Activated CD4-positive, CD25-positive, alpha-beta regulatory T cell (primary cell): ENCODE results near the gene NBPF12.
"Not testable (repeated sequence)": the region's sequence is repeated elsewhere in the genome, so short reads cannot be mapped to it uniquely, and the experiment has no call there.

ENCODE experiments used
- DNase-seq, 4 experiments: peaks; one replicate each; lab custom pipeline; 2025; lab: John Stamatoyannopoulos, UW

NBPF12 gene

GRCh38 chr1:146938242-146938902 is at the start of gene NBPF12:
Gene NBPF12, plus strand, starts transcription at chr1:146938324. Its CDS starts 21,820 bp downstream, at chr1:146960144.
- DNase-seq: peak; percentile 46 to 68 (median 56)

DNA sequence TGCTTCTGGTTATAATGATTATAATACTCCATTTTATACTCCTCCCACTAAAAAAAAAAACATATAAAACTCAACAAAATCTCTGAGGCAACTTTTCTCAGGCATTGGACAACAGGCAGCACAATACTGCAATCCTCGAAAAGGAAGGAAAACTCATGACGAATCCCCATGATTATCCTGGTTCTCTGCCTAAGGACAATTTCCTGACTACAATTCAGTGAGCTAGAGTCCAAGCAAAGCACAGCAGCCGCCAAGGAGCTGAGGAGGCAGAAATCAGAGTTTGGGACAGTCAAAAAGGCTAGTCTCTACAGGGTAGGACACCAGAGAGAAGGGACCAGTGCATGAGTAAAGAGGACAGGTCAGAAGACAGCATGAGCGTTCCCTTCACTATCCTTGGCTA is 46.8 kb upstream of the NBPF12 start:
- DNase-seq: not testable (repeated sequence)

DNA sequence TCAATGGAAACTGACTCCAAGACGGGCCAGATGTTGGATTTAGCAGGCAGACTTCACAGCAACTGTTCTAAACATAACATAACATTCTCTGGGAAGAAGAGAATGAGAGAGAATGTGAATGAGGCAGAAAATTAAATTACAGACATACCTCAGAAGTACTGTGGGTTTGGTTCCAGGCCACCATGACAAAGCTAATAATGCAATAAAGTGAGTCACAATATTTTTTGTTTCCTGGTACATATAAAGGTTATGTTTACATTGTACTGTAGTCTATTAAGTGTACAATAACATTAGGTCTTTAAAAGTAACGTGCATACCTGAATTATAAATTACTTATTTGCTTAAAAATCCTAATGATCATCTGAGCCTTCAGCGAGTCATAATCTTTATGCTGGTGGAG is 45.8 kb upstream of the NBPF12 start:
- DNase-seq: not testable (repeated sequence)

DNA sequence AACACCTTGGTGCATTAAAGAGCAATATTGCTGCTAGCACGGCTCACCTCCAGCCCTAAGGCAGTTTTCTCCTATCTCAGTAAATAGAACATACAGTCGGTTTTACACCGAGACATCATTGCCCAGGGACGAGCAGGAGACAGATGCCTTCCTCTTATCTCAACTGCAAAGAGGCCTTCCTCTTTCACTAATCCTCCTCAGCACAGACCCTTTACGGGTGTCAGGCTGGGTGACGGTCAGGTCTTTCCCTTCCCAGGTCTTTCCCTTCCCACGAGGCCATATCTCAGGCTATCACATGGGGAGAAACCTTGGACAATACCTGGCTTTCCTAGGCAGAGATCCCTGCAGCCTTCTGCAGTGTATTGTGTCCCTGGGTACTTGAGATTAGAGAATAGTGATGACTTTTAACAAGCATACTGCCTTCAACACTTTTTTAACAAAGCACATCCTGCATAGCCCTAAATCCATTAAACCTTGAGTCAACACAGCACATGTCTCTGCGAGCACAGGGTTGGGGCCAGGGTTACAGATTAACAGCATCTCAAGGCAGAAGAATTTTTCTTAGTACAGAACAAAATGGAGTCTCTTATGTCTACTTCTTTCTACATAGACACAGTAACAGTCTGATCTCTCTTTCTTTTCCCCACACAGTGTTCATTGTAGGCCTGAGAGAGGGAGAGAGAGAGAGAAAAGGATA is 30.4 kb upstream of the NBPF12 start:
- DNase-seq: not testable (repeated sequence)

DNA sequence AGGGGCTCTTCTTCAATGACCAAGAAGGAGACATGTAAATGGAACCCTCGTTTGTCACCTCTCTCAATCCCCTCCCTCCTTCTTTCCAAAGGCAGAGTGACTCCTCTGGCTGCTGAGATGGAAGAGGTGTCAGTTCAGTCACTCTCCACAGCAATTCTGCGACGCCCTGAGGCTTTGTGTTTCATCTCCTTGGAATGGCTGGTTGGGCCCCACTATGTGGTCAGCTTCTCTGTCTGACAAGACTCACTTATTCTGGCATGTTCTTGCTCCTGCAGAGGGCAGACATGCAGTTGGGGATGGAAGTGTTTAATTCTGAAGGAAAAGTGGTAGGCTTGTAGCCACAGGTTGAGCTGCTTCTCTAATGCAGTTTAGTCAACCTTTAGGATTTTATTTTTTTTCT is 25.1 kb upstream of the NBPF12 start:
- DNase-seq: not testable (repeated sequence)

- DNase-seq: not testable (repeated sequence)
These were observed 17.3 kb upstream of the NBPF12 start for GRCh38 chr1:146920811-146921210.

DNA sequence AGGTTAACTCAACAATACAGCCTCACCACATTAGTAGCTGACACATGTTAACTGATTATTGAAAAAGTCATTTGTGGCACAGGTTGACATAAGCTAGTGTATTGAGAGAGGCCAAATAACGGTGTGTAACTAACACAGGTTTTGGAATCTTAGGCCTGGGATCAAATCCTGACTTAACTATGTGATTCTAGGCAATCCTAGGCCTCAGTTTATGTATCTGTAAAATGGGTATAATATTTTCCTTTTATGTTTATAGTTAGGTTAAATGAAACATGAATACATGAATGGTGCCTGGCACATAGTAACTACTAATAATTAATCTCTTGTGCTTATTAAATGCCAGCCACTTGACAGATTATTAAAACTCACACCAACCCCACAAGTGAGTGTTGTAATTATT is 15.5 kb upstream of the NBPF12 start:
- DNase-seq: not testable (repeated sequence)

DNA sequence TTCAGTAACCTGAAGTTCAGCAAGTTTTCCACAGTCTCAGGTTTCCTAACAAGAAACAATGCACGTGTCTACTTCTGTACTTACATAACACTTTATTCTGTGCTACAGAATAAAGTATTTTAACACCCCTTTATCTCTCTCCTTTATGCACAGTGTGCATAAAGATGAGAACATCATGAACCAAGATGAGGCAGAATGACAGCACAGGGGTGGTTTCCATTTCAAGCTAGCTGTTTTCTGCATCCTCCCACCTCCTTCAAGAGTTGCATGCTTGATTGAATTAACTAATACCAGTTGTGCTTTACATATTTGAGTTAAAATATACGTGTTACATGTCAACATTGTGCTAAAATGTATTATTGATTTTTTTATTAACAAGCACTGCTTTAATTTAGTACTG is 14.0 kb upstream of the NBPF12 start:
- not testable (repeated sequence) for DNase-seq

DNA sequence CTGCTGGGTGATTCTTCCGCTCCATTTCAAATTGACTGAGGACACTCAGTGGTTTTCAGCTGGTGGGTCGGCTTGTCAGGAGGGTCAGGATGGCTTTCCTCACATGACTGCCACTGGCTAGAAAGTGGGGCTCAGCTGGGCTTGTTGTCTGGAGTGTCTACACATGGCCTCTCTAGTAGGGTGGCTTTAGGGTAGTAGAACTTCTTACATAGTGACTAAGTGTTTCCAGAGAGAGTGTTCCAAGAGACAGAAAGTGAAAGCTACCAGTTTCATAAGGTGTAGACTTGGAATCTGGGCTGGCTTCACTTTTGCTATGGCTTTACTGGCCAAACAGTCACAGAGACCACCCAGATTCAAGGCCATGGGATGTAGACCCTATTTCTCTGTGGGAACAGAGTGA is 11.7 kb upstream of the NBPF12 start:
- not testable (repeated sequence) for DNase-seq

DNA sequence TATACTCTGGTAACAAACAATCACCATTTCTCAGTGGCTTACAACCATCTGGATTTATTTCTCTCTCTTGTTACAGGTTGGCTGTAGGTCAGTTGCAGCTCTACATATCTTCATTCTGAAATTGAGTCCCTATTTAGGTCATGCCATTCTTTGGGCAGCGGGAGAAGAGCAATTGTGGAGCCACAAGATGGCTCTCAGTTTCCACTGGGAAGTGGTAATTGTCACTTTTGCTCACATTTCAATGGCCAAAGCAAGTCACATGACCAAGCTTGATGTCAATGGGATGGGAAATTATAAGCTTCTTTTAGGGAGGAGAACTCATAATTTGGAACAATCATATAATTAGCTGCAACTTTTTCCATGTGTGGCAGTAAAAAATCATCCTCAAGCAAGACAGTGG is 7.9 kb upstream of the NBPF12 start:
- not testable (repeated sequence) for DNase-seq

DNA sequence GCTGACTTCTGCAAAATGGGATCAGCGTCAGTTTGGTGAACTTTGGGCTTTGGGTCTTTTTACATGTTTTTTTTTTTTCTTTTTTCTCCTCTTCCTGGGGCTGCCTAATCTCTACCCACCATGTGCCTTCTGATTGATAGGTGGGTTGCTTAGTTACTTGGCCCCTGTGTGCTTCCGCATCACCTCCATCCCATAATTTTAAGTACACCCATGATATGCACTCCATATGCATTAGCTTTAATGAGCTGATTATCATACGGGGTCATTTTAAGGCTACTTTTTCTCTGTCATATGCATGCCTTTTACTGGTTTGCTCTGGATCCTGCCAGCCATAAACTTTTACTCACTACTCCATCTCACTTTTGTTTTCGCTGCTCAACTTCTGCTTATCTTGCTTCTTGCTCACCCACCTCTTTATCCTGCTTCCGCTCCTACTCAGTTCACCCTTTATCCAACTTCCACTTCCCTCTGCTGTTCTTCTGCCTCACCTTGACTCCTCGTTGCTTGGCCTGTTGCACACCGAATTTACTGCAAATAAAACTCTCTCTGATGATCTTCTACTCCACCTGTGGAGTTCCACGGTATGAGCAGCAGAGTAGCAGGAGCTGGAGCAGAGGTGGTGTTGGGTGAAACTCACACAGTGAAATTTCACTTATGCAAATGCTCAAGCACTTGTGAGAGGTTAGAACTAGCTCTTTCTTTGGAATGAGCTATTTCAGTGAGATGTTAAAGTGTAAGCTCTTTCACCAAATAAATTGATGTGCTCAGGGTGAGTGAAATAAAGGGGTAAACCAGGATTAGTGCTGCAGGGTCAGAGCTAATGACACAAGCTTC is 3.5 kb upstream of the NBPF12 start:
- DNase-seq: not testable (repeated sequence)

DNA sequence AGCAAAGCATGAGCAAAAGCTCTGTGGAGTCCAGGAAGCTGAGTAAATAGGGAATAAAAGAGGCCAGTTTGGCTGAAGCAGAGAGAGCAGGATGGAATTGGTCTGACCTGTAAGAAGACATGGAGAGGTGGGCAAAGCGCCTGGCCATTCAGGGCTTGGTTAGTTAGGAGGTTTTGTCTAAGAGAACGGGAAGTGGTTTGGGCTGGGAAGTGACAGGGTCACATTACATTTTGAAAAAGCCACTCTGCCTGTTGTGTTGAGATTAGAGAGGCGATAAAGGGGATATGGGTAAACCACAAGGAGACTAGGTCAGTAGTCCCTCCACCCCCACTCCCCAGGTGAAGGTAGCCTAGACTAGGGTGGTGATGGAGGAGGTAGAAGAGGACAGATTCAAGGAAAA is 662 bp upstream of the NBPF12 start:
- DNase-seq: not testable (repeated sequence)

DNA sequence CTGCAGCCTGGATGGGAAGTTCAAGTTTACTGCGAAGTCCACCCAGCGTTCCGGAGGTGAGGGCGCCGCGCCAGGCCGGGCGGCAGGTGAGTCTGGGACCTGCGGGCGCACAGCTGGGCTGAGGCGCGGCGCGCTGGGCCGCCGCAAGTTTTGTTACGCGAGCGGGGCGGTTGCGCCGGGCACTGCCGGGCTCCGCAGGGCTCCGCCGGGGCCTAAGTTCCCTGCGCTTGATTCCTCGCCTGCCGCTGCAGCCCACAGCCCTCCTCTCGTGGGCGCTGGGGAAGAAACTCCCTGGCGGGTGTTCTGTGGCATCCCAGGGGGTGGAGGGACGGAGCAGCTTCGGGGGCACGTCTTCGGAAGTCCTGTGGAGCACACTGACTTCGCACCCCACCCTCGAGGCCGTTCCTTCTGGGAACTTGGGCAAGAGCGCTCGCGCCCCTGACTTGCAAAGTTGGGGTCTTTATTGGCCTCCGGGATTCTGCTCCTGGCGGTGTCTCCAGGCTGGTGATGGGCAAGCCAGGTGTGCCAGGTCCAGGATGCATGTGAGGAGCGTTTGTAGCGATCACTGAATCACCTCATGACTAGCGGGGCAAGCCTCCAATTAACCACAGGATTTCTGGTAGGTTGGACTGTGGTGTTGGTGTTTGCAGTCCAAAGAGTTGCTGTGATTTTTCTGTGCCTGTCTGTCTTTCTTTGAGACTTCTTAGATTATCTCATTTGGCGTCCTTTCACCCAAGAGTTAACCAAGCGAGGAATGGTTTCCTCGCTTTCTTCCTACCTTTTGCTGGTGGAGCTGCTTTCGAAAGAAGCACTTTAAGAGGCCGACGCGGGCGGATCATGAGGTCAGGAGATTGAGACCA is 1.0 kb downstream of the NBPF12 start:
- peak in 1 of 4 experiments; percentile 6 for DNase-seq

- not testable (repeated sequence) for DNase-seq
These were observed 2.2 kb downstream of the NBPF12 start for GRCh38 chr1:146940293-146940692.

GRCh38 chr1:146943342-146943886 is 5.3 kb downstream of the NBPF12 start:
- DNase-seq: not testable (repeated sequence)

- DNase-seq: not testable (repeated sequence)
These were observed 10.0 kb downstream of the NBPF12 start for GRCh38 chr1:146948127-146948526.

GRCh38 chr1:146964340-146964739 is 26.2 kb downstream of the NBPF12 start:
- DNase-seq: not testable (repeated sequence)

GRCh38 chr1:146966351-146966750 is 28.2 kb downstream of the NBPF12 start:
- not testable (repeated sequence) for DNase-seq

DNA sequence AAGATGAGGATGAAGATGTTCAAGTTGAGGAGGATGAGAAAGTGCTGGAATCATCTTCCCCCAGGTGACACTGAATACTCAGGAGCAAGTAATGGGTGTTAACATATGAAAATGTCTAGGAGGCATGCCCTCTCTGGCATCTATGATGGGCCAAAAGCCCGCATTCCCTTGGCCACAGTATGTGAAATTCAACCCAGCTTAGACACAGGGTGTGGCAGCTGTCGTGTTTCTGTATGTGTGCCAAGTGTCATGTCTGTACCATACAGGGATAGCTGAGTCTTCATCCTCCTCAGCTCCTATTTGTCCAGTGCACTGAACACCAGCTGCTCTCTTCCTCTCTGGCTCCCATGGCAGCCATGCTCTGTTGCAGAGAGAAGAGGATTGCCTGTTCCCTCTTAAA is 32.5 kb downstream of the NBPF12 start:
- DNase-seq: not testable (repeated sequence)

DNA sequence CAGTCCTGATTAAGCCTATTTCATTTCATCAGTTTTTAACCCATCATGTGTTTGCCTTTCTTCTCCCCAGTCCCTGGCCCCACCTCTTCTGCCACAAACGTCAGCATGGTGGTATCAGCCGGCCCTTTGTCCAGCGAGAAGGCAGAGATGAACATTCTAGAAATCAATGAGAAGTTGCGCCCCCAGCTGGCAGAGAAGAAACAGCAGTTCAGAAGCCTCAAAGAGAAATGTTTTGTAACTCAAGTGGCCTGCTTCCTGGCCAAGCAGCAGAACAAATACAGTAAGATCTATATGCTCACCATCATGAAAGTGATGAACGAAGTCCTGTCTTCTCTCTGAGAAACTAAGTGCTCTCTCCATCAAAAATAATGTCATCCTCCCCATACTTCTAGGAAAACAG is 34.6 kb downstream of the NBPF12 start:
- DNase-seq: not testable (repeated sequence)

DNA sequence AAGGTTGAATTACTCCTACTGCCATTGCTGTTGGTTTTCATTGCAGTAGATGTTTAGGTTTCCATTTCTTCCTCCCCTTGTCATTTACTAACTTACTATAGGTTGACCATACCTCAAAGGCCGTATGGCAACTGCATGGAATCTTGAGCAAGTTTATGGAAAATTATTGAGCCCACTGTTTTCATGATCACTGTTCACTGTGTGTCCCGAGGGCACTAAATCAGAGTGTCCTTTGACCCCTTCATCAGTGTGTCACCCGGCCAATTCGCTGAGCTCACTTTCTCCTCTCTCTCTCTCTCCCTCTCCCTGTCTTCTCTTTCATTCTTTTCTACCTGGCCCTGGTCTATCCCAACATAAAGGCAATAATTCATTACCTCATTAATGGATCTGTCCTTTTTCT is 47.7 kb downstream of the NBPF12 start:
- DNase-seq: not testable (repeated sequence)
